GM18520 (cell line): ENCODE measurements around the gene HLF.
A peak's percentile ranks its signal among the peaks of the same experiment; 100 is the strongest.

ENCODE experiments used
- ATAC-seq: cut with Tn5 transposase; IDR thresholded peaks from one replicate; pipeline ENCODE4 v1.9.1; 2021; ENCODE audit not compliant: unreplicated experiment

HLF gene, protein sequence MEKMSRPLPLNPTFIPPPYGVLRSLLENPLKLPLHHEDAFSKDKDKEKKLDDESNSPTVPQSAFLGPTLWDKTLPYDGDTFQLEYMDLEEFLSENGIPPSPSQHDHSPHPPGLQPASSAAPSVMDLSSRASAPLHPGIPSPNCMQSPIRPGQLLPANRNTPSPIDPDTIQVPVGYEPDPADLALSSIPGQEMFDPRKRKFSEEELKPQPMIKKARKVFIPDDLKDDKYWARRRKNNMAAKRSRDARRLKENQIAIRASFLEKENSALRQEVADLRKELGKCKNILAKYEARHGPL

DNA sequence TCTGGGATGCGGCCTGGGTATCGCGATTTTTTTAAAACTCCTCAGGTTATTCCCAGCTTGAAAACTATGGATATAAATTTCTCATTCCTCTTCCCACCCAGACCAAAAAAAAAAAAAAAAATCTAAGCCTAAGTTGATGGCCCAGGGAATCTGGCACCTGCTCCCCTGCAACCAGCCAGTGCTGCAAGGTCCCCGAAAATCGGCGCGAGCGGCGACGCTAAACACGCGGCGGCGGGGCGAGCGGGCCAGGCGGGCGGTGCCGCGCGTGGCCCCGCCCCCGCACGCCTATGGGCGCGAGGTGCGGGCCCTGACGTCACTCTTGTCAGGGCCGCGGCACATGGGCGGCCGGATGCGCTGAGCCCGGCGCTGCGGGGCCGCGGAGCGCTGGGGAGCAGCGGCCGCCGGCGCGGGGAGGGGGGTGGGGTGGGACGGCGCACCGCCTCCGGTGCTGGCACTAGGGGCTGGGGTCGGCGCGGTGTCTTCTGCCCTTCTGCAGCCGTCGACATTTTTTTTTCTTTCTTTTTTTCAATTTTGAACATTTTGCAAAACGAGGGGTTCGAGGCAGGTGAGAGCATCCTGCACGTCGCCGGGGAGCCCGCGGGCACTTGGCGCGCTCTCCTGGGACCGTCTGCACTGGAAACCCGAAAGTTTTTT lies at the start of gene HLF:
Gene HLF, plus strand, starts transcription at position 316 of the 654 bp plus-strand sequence. CDS start 525 bp downstream, outside the sequence.
- ATAC-seq = peak; percentile 83

DNA sequence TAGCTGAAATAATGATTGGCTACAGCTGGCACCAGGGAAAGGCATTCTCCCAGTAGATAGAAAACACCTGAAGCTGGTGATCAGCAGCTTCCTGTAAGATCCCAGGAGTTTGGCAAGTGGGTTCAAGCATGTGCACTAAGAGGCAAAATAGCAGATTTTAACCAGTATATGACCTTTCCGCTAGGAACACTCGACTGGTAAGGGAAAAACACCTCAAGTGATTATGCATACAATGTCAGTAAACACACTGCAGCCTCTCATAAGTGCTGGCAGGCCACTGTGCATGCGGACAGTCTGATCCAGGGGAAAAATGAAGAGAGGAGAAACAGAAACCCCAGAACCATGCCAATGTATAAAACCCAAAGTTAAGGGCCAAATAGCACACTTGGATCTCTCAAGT lies 49.0 kb upstream of the HLF start:
- no peak for ATAC-seq

DNA sequence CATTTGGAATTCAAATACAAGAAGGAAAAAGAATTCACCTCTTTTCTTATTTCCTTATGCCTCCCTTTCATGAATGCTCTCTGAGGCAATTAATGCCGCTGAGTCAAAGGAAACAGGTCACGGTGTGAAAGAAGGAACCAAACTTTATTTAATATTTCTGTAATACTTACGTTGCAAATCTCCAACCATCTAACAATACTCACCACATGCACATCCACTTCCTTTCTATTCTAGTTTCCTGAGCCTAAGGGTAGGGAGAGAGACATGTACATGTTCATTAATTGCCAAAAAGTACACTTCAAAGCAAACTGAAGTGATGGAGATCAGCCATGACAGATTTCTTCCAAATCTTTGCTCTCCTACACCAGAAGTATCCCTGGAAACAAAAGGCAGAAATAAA lies 47.9 kb upstream of the HLF start:
- no peak for ATAC-seq

DNA sequence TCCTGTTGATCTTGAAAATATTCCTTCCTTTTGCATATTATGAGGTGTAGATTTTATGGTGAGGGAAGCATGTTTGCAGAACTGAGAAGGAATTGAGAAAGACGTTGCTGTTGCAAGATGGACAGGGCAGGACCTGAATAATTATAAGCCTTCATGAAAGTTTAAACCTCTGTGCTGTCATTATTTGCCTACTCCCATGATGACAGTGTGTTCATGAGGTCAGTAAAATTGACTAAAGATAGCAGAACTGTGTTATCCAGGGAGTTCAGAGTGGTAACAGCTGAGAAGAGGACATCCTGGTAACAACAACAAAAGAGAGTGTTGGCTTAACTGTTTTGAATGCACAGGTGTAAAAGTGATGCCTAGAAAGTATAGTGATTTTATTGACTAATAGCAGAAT lies 45.3 kb upstream of the HLF start:
- ATAC-seq = no peak

DNA sequence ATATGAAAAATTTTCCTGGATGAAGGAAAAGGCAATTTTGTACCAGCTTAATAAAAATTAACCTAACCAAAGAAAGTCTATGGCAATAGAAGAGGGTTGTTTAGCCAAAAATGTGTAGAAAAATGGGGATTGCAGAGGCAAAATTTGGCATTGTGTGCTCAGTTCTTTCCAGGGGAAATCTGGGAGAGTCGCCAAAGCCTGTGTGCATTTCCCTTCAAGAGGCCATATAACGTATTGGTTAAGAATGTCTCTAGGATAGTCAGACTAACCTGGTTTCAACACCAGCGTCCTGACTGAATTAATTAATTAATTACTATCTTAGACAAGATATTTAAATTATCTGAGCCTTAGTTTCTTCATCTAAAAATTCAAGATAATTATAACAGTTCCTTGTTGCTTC lies 44.8 kb upstream of the HLF start:
- ATAC-seq = no peak

DNA sequence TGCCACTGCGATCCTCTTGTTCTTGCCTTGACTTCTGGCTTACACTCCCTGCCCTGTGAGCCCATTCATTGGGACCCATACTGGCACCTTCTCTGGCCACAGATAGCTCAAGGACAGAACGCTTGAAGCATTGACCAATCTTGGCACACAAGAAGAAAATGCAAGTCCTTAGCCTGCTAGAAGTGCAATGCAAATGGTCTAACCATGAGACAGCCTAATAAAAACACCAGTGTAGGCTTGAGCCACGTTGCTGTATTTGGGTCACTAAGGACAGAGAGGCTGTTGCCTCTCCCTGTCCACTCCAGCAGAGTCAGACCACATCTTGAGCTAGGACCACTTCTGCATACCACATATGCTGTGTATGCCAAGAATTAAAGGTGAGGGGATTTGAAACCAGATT lies 41.2 kb upstream of the HLF start:
- ATAC-seq = no peak

DNA sequence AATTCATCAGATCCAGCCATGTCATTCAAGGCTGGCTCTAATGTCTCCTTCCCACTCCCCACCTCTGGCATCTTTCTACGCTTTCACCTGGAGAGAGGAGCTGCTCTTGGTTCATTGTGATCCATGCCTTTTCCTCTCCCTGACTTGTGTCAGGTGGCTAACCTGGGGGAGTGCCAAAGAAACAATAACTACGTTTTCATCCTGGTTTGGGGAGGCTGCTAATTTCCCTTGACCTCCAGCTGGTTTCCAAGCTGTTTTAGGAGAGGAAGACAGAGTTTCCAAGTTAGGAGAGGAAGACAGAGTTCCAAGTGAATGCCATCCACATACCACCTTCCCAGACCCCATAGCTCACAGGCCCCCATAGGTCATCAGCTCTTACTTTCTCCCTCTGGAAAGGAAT lies 40.0 kb upstream of the HLF start:
- ATAC-seq = no peak

DNA sequence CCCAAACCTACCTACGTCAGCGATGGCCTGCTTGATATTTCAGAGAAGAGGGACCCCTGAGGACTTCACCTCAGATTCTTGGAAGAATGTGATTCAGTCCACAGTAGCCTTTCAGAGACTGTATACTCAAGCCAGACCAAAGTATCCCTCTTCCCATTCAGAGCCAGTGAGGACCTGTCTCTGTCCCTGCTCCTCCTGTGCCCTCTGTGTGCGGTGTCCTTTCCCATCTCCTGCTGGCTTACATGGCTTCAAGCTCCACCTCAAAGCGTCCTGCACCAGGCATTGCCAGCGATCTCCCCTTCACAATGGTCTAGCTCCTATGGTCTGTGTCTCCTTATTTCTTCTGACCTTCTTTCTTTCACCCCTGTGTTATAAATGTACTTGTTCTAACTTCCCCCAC lies 39.5 kb upstream of the HLF start:
- no peak for ATAC-seq

DNA sequence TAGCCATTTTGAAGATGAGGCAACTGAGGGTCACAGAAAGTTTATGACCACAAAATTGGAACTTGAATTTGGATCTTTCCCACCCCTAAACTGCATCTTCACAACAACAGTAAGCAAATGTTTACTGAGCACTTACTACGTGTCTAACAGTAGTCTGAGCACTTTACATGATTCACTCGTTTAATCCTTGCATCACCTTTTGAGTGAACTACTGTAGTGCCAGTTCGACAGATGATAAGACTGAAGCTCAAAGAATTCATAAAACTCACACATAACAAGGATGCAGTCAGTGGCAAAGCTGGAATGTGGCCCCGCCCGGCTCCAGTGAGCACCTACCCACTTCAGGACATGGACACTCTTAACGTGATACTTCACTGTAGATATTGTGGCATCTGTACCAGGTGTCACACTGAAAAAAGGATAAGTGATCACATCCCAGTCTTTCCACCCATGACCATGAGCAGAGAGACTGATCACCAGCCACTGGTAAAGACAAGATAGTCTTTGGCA lies 36.0 kb upstream of the HLF start:
- ATAC-seq = no peak

DNA sequence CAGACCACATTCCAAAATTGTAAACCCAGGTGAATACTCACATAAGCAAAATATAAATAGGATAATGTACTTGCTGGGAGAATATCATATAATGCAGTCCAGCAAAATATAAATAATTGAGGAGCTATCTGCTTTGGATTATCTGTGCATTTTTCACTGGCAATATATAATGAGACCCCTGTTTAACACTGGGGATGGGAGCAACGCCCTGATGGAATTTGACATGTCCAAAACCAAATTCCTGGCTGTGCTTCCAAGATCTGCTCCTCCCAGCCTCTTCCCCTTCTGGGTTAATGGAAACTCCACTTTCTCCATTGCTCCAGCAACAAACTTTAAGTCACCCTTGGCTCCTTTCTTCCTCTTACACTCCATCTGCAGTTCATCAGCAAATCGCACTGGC lies 35.5 kb upstream of the HLF start:
- ATAC-seq = no peak

DNA sequence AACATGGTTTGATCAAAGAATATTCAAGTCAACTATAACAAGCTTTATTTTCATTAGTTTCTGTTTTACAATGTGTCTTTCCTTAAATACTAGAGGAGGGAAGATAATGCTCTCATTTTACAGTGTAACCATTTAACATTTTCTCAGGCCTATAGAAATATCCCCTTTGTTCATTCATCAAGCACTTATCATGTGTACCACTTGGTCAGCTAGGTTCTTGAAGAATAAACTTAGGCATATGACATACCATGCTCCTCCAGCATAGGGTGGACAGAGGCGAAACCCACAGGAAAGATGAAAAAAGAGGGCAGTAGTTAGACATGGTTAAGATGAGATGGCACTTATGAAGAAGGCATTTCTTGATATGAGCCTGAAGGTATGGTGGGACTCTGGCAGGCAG lies 34.0 kb upstream of the HLF start:
- no peak for ATAC-seq

DNA sequence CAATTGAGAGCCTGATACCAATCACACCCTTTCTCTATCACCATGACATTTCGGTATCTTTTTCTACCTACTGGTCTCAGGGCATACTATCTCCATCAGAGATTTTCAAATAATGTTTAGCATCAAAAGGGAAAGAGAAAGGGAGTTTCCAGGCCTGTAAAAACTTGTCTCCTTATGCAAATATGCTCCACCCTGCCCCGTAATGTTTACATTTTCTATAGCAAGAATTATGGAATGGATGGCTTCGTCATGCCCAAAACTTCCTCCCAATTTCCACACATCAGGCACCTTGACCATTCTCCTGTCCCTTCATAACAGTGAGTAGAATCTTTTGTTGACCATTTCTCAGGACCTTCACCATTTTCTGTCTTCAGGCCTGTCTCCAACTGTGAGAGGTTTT lies 30.9 kb upstream of the HLF start:
- no peak for ATAC-seq

DNA sequence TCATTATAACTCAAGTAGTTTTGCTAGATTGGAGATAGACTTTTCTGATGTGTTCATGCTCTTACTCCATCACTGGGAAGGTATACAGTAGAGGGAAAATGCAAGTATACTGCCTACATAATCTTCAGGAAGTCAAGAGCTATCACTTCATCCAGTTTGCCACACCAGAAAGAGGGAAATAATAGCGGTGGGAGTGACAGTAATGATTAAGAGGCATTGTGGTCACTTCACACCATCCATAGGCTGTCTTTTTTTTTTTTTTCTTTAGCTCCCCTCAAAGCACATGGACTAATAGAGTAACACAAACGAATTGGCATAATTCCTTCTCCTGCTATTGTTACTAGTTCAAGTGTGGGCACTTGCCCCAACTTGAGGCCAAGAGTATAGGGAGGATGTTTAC lies 28.4 kb upstream of the HLF start:
- ATAC-seq = no peak

DNA sequence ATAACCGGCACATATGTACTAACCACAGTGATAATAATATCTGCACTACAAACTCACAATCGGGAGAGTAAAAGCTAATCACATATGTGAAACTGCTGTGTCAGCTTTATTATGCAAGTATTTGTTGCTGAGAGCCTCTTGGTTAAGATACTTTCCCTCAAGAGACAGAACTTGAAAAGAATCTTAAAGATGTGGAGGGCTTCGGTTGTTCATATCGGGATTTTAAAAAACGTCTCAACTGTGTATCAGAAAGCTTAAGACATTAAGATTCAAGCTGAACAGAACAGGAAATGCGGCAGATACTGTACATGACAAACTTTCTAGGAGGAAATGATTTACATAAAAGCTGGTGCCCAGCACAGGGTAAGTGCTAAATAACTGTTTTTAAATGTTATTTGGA lies 27.5 kb upstream of the HLF start:
- ATAC-seq = no peak

DNA sequence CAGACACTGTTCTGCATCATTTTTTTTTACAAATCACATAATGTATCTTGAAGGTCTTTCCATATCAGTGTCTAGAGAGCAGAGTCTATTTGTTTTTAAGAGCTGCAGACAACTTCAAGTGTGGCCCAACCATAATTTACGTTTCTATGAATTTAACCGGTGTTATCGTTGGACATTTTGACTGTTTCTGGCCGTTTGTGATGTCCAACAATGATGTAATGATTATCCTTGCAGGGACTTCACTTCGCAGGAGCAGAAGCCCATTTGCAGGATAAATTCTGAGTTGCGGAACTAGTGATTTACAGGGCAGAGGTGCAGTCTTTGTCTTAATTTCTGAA lies 26.9 kb upstream of the HLF start:
- ATAC-seq = no peak

DNA sequence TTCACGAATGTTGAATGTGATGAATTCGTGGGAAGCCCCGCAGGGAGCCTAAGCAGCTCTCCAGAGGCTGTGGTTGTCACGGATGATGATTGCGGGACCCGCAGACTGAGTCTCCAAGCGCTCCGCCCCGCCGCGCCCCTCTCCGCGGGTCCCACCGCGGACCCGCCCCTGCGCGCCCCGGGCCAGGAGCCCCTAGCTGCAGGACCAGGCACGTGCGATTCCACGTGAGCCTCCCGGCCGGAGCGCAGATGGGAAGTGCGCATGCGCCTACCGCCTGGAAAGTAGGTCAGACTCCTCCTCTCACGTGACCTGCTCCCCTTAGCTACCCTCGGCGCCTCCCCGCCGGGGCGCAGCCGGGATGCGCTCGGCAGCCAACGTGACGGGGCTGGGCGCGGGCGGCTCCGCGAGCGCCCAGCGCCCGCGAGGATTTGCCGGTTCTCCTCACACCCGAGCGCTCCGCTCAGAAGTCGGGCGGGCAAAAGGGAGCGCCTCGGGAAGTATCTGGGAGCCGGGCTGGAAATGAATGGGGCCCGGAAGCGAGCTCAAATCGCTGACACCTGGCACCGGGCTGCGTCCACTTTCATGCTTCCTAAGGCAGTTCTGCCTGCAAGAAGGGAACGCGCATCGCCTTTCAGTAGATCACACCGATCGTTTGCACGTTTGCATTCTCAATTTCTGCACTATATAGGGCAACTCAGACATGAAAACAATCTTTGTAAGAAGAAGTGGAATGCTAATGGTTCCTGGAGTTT lies 26.4 kb upstream of the HLF start:
- peak; percentile 72 for ATAC-seq

DNA sequence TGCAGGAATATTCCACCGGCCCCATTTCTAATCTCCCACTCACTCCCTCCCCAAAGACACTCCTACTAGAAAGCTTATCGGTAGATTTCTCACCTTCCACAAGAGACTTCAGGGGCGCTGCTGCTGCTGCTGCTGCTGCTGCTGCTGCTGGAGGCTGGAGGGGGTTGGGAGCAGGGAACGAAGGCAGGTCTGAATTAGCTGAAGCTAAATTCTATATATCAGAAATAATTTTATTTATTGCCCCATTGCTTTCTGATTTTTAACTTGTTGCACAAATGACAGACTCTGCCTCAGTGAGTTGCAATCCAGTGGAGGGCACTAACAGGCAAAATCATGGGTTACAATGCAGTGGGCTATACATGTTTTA lies 25.8 kb upstream of the HLF start:
- ATAC-seq = no peak

DNA sequence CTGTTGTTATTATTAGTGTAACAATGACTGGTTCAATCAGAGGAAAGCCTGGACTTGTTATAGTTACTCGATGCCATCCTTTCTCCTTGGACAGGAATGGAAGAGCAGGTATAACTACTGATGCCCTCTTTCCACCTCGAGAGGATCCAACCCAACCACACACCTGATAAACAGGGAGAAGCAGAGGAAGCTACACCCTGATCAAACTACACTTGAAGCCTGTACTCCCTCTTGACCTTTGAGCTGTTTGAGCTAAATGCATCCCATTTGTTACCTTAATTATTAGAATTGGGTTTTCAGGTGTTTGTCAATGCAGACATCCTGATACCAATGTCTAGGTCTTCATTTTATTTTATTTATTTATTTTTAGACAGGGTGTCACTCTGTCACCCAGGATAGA lies 23.7 kb upstream of the HLF start:
- ATAC-seq = no peak

DNA sequence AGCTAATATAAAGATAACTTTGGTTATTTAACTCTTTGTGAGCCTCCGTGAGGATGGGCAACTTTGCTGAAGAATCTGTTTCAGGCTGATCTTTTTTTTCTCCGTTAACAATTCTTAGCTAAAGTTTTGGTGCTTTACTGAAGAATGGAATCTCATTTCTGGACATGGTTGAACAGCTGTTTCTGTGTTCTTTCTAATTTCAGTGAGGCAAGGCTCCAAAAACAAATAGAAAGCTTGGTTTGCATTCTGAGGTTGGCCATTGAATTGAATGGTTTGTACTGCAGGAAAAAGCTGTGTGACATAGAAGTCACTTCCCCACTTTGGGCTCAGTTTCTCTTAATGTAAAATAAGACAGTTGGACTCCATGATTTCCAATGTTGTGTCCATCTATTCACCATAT lies 22.3 kb upstream of the HLF start:
- no peak for ATAC-seq

DNA sequence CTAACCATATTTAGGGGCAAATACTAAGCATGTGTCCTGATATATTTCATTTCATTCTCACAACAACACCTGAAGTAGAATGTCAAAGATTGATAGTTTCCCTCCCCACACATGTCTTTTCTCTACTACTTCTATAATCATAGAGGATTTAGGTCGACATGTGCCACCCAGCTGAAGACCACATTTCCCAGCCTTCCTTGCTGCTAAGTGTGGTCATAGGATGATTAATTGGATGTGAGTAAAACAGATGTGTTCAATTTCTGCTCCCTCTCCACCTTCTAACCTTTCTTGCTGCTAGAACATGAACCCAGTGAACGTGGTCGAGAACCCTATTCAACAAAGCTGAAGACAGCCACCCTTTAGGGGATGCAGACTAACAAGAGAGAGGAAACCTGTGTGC lies 18.8 kb upstream of the HLF start:
- no peak for ATAC-seq

DNA sequence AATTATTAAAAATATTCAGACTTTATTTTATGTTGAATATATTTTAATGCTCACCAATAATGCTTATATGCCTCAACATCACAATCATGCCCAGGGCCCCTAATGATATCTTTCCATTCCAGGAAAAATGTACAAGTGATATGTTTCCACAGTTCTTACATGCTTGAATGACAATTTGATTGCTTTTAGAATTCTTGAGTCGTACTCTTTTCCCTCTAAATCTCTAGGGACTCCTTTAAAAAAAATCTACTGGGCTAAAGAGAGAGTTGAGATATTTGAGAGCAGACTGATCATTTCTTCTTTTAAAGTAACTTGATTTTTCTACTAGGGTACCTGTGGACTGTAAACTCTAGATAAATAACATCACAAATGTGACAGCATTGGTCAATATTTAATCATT lies 18.2 kb upstream of the HLF start:
- no peak for ATAC-seq

DNA sequence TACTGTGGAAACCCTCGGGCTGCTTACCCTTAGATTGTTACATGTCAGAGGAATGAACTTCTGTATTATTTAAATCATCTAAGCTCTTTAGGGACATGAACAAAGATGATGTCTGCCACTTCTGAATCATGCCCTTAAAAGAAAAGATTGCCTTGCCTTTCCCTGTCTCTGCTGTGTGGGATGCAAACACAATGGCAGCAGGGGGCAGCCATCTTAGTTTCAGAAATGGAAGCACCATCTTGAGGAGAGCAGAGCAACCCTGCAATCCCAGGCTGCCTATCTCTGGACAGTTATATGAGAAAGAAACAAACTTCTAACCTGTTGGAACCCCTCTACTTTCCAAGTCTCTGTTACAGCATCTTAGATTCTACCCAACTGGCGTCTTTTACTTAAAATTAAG lies 16.7 kb upstream of the HLF start:
- no peak for ATAC-seq
